GM15510 (cell line): ENCODE data around the gene ME3.

Experiments used
- POLR2A ChIP-seq: IDR thresholded peaks from 3 replicates; pipeline ENCODE4 v1.6.1; 2011; ENCODE audit warnings: borderline replicate concordance; ENCODE audit not compliant: insufficient read length; ENCODE audit errors: extremely low read depth

ME3 gene

DNA sequence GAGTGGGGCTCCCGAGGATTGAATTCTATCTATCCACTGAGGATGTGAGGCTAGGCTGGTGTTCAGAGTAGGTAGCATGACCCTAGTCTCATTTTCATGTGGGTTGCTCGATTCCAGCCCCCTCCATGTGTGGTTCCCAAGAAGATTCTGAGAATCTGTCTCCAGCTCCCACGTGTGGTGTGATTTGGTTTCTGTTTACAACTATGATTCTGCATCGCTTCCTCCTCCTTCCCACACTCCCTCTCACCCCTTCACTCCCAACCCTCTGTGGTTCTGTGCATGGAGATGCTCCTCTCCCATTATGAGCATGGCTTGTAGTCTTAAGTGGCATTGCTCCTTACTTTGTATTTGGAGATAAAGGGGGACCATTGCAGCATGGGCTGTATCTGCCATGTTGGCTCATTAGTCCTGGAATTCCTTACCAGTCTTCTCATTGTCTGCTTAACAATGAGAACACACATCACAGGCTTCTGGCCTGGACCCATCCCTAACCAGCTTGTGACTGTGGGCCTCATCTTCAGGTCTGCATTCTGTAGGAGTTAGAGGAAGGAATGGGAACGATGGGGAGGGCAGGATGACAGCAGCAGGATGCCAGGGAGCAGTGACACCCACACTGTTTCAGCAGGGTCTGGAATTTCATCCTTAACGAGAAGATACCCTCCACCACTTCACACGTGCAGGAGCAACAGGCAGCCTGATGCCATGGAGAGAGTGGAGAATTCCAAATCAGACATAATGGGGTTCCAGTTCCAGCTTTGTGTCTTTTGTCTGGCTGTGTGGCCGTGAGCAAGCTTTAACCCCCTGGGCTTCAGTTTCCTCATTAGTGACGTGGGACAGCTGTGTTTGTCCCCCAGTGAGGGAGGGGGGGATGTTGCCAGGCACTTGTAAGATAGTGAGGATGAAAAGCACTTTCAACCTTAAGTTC lies 211.7 kb downstream of the ME3 start:
- TF ChIP-seq POLR2A = no peak

DNA sequence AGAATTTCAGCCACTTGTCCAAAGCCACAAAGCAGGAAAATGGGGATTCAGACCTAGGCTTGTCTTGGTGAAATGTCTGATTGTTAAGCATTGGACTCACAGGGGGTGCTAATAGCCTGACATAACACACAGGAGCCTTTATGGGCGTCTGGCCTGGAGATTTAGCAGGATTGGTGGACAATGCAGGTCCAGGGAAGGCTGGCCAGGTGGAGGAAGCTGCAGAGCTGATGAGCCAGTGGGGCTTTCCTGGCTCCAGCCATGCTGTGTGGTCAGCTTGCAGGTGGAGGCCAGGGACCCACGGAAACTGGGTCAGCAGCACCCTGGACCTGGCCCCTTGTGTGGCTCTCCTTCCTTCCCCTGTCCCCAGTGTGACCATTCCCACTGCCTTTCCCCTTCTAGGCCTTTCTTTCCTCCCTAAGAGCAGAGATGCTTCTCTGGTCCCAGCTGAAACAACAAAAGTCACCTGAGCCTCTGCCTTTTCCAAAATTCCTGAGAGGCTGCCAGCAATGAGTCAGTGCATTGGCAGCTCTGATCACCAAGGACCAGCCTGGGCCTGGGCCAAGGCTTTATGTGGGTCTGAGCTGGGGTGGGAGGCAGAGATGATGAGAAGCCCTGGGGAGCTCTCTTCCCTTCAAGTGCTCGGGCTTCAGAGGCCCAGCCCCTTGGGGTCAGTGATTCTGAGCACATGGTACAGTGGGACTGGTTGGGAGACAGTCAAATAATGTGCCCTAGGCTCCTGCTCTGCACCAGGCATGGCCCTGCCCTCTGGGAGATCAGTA lies 212.5 kb downstream of the ME3 start:
- no peak for TF ChIP-seq POLR2A

DNA sequence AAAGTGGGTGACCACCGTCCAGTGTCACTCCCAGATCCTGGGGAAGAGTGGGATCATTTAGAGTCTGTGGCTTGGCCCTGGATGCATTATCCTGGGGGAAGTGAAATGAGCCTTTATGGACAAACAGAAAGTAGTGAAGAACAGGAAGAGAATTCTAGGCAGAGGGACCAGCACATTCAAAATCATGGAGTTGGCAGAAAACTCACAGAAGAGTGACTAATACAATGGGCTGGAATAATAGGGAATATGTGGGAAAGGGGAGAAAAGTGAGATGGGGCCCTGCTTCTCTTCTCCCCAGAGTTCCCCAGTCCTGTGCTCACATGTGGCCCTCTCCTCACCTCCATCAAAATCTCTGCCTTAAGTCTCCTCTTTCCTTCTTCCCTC lies 213.4 kb downstream of the ME3 start:
- no peak for TF ChIP-seq POLR2A

DNA sequence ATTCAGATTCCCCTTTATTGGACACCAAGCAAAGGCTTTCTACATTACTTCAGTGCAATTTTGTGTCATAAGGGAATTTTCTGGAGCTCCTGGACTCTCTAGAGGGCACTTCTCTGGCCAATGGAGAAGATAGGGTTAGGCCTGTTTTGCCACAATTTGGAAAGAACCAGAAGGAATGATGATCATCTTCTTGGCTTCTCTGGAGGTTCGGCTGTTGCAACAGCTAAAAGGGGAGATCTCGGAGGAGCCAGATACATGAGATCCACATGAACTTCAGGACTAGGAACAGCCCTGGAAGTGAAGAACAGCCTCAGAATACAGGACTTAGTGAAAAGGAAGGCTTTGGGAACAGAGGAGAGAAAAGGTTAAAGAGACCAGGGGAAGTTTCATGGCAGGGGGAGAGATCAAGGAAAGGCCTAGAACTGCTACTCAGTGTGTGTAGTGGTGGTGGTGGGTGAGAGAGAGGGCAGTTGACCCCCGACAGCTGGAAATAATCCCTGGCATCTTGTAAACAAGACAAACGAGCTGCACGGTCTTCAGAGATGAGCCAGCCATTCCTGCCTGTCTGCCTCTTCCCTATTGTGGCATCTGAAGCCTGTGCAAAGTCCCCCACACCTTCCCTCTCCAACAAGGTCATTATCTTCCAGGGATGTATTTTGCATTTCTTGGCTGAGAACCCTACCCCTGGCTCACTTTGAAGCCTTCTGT lies 214.0 kb downstream of the ME3 start:
- TF ChIP-seq POLR2A = no peak

DNA sequence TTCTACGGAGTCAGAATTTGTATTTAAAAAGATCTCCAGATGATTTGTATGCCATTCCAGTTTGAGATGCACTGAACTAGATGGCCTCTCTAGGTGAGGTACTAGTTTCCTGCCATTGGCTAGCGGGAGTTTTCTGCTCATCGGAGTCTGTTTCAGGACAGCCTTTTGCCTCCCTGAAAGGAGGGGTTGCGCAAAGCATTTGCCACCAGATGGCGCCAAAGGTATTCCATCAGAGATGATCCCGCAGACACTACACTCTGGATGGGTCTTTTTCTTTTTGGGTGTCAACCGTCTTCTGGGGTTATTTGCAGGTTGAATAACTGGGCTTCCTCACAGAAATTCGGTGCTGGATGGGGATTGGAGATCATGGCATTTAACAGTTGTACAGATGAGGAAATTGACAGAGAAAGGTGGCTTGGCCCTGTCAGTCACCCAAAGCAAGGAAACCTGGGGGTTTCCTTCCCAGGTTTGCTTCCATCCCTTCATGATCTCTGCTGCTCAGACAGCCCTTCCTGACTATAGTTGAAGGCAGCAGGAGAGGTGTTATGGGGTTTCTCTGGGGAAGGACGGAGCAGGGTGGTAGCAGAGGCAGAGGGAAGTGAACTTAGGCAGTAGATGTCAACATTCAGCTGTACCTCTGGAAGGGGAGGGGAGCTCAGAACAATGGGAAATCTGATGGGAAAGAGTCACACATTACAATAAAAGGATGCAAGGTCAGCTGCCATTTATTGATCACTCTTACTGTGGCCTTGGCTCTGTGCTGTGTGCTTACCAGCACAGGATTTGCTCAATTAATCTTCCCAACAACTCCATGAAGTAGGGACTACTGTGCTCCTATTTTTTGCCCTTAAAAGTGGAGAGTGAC lies 216.1 kb downstream of the ME3 start:
- no peak for TF ChIP-seq POLR2A

DNA sequence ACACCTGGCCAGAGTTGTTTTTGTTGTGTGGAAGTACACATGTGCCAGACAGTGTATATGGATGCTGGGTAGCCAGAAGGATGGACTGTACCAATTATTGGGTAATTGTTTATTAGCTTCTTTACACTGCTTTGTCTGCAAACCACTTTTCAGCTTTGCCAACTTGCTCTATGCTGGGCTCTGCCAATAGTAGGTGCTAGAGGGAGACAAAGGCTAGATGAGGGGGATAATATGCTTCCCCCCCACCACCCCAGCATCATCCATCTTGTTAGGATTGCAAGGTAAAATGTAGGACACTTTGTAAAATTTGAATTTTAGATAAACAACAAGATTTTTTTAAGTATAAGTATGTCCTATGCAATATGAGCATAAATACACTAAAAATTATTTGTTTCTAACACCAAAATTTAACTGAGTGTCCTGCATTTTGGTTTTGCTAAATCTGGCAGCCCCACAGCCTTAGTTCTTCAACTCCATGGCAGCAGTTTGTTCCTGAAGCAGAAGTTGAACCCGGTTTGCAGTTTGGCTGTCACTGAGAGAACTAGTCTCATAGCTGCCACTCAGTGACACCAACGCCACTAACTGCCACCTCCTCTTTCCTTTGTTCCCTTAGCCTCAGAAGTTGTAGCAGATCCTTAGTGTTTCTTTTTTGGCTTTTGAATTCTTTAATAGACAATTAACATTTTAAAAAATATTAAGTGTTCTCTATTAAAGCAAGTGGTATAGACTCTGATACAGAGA lies 219.0 kb downstream of the ME3 start:
- no peak for TF ChIP-seq POLR2A

DNA sequence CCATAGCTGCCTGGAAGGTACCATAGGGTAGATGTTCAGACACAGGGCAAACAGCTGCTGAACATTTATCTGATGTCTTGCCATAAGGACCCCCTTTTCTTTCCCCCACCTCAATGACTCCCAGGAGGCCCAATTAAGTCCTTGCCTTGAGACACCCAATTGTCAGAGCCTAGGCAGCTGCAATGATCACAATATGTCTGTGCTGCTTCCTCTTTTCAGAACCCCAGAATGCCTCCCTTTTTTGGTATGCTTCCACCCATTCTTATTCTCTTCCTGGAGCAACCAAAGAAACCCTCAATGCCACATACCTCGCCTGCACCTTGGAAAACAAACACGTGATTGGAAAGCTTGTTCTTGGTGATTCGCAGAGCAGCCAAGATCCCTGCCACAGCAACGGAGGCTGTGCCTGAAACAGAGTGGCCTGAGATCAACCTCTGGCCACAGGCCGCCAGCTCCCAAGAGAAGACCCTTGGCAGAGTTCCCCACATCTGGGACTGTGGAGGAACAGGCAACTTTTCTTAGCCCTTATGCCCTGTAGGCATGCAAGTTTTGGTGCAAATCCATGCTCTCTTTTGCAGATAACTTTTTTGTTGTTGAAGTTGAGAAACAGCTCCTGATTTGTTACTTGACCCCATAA lies 222.3 kb downstream of the ME3 start:
- TF ChIP-seq POLR2A = no peak

DNA sequence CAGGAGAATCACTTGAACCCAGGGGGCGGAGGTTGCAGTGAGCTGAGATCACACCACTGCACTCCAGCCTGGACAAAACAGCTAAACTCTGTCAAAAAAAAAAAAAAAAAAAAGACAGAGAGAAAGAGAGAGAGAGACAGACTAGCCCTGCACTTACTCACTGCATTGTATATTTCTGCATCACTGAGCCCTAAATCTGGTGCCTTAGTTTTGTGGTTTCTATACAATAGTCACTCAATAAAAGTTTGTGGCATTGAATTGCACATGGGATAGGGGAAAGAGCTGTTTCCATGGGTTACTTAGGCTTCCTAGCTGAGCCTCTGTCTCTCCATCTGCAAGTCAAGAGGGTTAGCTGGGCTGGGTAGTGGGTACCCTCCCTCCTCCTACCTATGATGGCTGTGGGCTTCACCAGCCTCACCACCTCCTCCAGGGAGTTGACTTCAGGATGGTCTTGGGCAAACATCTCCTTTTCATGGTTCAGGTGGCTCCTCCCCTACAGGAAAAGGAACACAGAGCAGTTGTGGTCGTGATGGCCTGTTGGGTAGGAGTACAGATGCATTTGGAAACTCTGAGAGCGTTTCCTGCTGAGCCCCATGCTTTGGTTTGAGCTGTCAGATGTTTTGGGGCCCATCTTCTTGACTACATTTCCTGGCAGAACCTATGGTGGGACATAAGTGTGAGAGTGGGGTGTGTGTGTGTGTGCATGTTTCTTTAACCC lies 224.5 kb downstream of the ME3 start:
- TF ChIP-seq POLR2A = no peak

DNA sequence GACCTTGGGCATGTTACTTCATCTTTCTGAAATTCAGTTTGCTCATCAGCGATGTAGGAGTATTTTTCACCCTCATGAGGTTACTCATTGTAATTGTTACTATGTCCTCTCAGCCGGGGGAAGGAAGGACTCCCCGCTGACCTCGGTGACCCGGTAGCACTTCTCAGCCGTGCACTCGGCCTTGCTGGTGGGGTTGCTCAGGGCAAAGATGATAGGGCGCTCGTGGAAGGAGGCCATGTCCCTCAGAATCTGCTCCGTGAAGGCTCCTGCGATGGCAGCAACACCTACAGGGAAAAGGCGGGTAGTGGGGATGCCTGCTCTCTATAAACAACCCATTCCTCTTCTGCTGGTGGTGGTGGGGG lies 225.5 kb downstream of the ME3 start:
- TF ChIP-seq POLR2A = no peak

DNA sequence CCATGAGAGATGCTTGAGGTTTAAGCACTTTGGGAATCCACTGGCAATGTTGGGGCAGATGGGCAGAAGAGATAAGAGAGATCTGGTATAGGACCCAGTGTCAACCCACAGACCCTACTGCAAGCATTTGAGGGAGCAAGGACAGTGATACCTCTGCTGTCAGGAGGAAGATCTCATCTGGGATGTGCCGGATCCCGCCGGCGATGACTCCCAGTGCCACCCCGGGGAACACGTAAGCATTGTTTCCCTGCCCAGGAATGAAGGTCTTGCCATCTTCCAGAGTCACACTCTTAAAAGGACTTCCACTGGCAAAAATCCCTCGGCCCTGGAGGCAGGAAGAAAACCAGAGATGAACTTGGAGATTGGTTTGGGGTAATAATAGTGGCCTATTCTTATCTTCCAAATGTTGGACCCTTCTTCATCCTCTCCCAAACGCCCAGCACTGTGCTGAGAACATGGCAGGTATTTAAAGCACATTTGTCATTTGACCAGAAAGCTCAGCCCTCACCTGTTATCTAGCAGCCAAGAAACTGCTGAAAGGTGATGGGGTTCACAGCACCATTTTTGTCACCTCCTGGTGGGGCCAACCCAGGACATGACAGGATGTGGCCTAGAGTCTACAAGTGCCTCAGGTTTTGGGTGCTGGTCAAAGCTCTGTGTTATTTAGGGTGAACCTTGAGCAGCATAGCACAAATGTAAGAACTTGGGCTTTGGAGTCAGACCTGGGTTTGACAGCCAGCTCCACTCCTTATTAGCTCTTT lies 226.1 kb downstream of the ME3 start:
- TF ChIP-seq POLR2A = no peak

DNA sequence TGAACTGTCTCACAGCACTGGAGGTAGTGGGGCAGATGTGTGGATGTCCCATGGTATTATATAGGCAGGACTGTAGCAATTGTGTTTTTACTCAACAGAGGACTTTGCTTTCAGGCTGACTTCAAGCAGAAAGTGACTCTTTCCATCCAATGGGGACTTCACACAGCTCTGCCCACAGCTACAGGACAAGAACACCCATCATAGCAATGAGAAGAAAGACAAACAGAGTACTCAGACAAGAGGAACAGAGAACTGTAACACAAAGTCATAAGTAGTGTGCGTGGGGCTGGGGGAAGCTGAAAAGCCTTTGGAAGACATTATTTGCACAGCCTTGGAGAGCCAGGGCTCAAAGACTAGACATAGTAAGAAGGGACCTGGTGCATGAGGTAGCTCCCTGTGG lies 227.4 kb downstream of the ME3 start:
- no peak for TF ChIP-seq POLR2A

DNA sequence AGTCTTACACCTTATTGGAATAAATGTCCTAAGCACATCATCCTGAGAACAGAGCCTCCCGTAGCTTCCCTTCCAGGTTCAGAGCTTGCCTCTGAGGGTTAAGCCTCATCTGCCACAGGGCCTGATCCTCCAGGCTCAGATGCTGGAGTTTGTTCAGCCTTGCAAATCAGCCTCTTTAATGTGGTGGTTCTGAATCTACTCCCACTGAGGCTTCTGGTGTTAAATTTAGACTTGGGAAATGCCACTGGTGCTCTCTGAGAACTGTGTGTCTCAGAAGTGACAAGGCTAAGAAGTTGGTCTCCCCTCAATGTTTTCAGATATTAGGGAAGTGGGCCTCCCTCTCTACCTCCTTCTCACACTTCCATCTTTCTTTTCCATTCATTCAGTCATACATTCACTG lies 229.0 kb downstream of the ME3 start:
- no peak for TF ChIP-seq POLR2A

DNA sequence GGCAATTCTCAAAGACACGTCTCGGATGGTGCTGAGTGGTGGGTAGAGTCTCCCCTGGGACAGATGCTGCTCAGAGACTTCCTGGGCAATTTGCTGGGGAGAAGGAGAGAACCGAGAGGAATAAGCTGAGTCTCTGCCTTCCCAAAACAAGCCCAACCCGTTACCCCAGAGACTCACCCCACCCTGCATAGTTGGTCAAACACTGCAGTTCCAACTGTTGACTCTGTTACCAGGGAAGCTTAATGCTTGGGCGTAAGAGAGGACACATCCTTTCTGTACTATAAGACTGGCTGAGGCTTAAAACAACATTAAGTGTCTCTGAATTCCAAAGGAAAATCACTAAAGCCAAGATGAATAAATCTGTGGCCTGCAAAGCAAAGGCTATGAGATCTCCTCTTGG lies 229.6 kb downstream of the ME3 start:
- no peak for TF ChIP-seq POLR2A

DNA sequence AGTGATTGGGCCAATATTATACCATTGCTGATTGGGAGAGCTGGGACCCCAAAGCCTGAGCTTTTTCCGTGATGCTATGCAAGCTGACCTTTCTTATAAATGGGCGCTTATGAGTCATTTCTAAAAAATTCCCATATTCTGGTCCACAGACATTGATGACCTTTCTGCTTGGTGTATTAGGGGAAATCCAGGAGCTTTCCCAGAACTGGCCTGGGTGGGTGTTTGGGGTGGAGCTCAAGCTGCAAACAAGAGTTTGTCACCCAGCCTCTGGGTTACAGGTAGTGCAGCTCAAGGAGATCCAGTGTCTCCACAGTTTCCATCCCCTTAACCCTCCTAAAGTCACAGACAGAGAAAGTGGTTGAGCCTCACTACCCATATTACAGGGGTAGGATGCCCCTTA lies 230.0 kb downstream of the ME3 start:
- TF ChIP-seq POLR2A = no peak
